ENCODE measurements around the gene OSBPL5.

OSBPL5 gene

GRCh38 chr11:3153291-3153861, 11.7 kb downstream of the OSBPL5 start:
- DNase-seq (ENCODE audit: extremely low spot score, insufficient read length, low read depth) (no peak), FAIRE-seq (no peak)

- DNase-seq (ENCODE audit: extremely low spot score, insufficient read length, low read depth), result no peak
- no peak for FAIRE-seq
Observed at GRCh38 chr11:3152471-3153110, 12.5 kb downstream of the OSBPL5 start.

GRCh38 chr11:3150726-3151125, 14.4 kb downstream of the OSBPL5 start:
- FAIRE-seq (no peak), DNase-seq (ENCODE audit: extremely low spot score, insufficient read length, low read depth) (no peak)

GRCh38 chr11:3149852-3150188, 15.3 kb downstream of the OSBPL5 start:
- DNase-seq (ENCODE audit: extremely low spot score, insufficient read length, low read depth), result no peak
- FAIRE-seq, result no peak

DNA sequence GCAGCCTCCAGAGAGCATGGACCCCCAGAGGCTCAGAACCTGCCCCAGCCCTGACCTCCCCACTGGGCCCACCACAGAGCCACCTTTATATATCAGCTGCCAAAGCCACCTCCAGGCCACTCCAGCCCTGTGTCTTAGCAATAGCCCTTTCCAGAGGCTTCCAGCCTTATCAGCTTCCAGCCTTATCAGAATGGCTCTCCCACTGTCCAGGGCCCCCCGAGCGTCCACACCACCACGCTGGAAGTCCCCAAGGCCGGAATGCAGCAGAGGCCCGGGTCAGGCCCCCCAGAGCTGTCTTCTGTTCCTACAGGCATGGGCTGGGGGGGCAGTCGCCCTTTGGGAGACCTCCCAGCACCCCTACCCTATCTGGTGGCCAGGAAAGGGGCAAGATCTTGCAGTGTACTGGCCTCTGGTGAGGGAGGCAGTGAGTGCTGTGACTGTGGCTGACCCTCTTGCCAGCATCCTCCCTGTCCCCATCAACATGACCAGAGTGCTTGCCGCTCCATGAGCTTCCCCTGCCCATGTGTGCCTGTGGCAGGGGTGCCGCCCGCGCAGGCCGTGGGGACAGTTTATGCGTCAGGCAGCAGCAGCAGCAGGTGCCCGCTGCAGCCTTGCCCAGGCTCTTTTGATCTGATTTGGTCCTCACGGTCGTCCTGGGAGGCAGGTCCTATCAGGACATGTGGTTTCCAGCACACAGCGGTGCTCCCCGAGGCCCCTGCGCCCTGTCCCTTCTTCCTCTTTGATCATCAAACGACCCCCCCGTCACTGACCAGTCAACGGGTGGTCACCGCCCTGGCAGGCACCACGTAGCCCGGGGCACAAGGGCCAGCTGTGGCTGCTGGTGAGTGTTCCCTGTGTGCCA, 15.9 kb downstream of the OSBPL5 start:
- no peak for DNase-seq (ENCODE audit: extremely low spot score, insufficient read length, low read depth)
- no peak for FAIRE-seq

GRCh38 chr11:3148255-3148989, 16.7 kb downstream of the OSBPL5 start:
- no peak for FAIRE-seq
- no peak for DNase-seq (ENCODE audit: extremely low spot score, insufficient read length, low read depth)

- FAIRE-seq, result no peak
Observed at GRCh38 chr11:3147626-3148025, 17.5 kb downstream of the OSBPL5 start.

GRCh38 chr11:3147257-3147619, 17.9 kb downstream of the OSBPL5 start:
- no peak for DNase-seq (ENCODE audit: extremely low spot score, insufficient read length, low read depth)
- no peak for FAIRE-seq

More at GRCh38 chr11:3147626-3148025, 17.5 kb downstream of the OSBPL5 start:
- DNase-seq (ENCODE audit: extremely low spot score, insufficient read length, low read depth), result no peak

DNA sequence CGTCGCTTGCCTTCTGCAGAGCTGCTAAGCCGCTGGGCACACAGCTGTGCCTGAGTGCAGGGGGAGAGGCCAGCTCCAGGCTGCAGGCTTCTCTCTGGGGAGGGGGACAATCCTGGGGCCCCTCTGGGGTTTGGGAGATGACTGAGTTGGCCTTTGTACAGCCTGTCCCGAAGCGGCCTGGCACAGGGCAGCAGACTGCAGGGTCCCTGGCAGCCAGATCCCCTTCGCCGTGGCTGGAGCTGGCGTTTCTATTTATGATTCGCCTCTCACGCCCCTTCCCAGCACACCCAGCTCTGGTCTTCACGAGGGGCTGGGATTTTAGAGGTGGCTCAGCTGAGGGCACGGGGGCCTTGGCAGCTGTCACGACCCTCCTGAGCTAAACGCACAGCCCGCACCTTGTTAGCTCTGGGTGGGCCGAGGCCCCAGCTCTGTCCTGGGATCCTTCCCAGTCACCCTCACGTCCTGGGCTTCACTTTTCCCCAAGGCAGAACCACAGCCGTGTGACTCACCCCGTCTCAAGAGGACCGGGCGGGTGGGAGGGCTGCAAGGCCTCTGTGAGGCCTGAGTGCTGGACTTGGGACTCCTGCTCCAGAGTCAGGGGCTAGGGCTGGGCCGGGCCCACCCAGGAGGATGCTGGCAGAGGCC, 18.4 kb downstream of the OSBPL5 start:
- DNase-seq (ENCODE audit: extremely low spot score, insufficient read length, low read depth), result no peak
- FAIRE-seq, result no peak

DNA sequence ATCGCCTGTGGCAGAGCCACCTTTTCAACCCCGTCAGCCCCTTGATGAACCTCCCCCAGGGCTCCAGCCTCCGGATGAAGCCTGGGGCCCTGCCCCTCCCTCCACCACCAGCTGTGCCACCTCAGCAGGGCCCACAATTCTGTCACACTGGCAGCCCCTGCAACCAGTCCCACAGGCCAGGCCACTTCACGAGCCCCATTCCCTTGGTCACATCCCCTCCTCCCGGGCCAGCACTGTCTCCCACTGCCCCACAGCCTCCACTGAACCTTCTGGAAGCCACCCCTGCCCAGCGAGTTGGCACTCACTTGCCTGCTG, 19.9 kb downstream of the OSBPL5 start:
- DNase-seq (ENCODE audit: extremely low spot score, insufficient read length, low read depth), result no peak
- FAIRE-seq, result no peak

DNA sequence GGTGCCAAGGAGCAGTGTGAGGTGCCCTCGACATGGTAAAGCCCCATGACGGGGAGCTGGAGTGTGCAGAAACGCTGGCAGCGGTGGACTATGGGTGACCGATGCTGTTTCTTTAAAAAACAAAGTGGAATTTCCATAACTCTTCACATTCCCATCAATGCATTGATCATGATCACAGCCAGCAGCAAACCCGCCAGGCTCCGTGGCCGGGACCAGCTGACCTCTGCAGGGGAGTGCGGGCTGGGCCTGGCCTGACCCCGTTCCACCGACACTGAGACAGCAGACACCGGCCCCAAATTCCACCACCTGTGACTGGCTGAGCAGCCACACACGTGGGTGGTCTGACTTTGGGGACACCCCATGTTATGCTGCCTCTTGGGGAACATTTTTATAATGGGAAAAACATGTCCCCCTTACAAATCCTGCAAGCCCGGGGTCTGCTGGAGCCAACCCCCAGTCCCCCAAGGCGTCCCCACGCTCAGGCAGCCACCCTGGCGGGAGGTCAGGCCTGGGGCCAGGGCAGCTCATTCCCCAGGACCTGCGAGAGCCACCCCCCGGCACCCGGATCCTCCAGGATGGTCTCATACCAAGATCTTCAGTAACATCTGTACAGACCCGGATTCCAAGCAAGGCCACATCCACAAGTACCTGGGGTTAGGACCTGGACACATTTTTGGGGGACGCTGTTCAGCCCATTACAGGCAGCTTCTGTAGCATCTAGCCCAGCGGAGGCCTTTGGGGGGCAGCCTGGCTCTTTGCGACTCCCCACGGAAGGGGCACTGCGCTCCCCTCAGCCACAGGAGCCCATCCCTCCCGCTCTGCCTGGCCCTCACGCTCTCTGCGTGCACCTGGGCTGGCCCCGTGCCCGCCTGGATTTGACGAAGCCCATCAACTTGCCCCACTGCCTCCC, 20.6 kb downstream of the OSBPL5 start:
- FAIRE-seq, result no peak
- DNase-seq (ENCODE audit: extremely low spot score, insufficient read length, low read depth), result no peak

DNA sequence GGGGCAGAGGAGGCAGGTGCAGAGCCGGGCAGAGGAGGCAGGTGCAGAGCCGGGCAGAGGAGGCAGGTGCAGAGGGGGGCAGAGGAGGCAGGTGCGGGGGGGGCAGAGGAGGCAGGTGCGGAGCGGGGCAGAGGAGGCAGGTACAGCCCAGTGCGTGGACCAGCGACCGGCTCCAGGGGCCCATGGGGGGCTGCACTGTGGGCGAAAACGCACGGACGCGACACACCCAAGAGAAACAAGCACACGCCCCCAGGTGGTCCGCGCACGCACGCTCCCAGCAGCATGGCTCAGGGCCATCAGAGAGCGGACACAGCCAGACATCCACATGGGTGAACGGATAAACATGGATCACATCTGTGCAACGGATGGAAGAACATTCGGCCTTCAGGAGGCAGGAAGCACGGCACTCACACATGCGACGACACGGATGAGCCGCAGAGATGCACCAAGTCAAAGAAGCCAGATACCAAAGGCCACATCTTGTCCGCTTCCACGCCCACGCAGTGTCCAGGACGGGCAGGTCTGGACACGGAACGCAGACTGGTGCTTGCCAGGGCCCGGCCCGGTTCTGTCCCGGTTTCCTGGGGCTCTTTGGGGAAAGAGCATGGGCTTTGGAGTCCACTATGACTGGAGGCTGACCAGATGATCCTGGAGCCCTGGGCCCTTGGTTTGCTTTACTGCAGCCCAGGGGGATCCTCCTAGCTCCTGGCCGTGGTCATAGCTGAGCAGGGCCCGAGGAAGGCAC, 21.8 kb downstream of the OSBPL5 start:
- no peak for FAIRE-seq
- DNase-seq (ENCODE audit: extremely low spot score, insufficient read length, low read depth), result no peak

DNA sequence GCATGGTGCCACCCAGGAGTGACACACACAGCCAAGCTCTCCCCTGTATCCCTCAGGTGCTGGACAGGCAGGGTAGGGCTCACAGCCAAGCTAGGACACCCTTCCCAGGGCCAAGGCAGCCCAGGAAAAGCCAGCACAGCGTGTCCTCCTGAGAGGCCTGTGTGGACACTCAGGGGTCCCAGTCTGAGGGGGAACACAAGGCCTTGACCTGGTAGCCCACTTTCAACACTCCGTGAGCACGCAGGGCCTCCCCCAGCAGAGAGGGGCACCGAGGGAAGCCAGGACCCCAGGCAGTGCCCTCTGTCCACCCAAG, 24.9 kb downstream of the OSBPL5 start:
- no peak for FAIRE-seq
- no peak for DNase-seq (ENCODE audit: extremely low spot score, insufficient read length, low read depth)

DNA sequence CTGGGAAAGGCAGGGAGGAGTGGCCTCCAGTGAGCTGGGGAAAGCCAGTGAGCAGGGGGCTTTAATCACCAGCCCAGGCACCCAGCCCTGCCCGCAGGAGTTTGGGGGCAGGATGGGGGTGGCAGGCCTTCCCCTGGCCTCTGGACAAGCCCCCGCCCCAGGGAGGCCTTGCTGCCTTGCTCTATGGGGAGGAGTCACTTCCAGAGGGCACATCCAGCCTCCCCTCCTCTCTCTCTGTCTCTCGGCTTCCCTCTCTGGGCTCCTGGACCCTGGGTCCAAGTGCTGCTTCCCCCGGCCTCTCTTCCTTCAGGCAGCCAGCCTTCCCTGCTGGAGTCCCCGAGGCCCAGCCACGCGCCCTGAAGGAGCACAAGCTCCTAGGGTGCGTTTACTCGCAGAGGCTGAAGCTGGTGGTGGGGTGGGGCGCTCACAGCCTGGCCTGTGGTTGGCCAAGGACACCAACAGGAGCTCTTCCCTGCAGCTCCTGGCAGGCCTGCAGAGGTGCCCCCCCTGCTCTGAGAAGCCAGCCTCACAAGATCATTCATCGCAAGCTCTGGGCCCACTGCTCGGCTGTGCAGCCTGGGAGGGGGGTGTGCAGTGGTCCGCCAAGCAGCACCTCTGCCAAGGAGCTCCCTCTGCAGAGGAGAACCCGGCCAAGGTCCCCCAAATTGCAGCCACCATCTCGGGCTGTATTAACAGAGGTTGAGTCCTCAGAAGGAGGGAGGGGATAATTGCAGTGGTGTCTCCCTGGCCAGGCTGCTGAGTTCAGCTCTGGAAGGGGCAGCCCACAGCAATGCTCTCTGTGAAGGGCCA, 25.4 kb downstream of the OSBPL5 start:
- FAIRE-seq (no peak), DNase-seq (ENCODE audit: extremely low spot score, insufficient read length, low read depth) (no peak)

GRCh38 chr11:3139086-3139440, 26.0 kb downstream of the OSBPL5 start:
- FAIRE-seq, result no peak

GRCh38 chr11:3138178-3139085, 26.7 kb downstream of the OSBPL5 start:
- FAIRE-seq (no peak), DNase-seq (ENCODE audit: extremely low spot score, insufficient read length, low read depth) (no peak)

More at GRCh38 chr11:3139086-3139440, 26.0 kb downstream of the OSBPL5 start:
- no peak for DNase-seq (ENCODE audit: extremely low spot score, insufficient read length, low read depth)

DNA sequence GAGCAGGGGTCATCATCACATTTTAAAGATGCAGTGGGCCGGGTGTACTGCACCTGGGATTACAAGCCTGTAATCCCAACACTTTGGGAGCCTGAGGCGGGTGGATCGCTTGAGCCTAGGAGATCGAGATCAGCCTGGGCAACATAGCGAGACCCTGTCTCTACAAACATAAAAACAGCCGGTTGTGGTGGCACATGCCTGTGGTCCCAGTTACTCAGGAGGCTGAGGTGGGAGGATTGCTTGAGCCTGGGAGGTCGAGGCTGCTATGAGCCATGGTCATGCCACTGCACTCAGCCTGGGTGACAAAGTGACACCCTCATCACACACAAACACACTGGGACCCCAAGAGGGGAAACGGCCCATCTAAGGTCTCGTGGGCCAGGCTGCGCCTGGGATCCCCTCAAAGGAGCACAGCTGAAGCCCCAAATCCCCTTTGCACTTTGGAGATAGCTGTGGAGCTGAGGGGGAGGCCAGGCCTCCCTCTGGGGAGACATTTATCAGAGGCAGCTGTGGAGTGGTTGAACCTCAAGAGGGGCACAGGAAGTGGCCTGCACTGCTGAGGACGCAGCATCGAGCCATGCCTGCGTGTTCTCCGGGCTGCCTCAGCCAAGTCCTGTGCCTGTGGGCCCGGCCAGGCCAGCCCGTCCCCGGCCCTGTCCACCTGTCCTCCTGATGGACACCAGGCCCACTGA, 27.5 kb downstream of the OSBPL5 start:
- FAIRE-seq, result no peak
- DNase-seq (ENCODE audit: extremely low spot score, insufficient read length, low read depth), result no peak

Data from GM18507 (cell line).